Thoracic aorta (tissue), 2 donors: ENCODE measurements around the gene PARVA. TPM values are rescaled to one million over a fixed set of nuclear protein-coding genes. Genes with fewer than 3 reads are reported as not detected.

Experiments
- ATAC-seq: fragments of 150-250 bp; one replicate; pipeline ENCODE4 v1.8.0; 2017; ENCODE audit warnings: low read depth; ENCODE audit not compliant: insufficient number of reproducible peaks, low FRiP score
- DNase-seq: peaks from one replicate; pipeline ENCODE4 v3.0.0-alpha.2; 2020; ENCODE audit warnings: low spot score
- H3K27ac ChIP-seq, 2 donors: fragments of 200-600 bp; sonication (generic); 1 replicate in 1 of 2; 2 replicates in 1 of 2; pipeline ENCODE4 v1.5.1; 2016; ENCODE audit warnings: mild to moderate bottlenecking in 2 of 2, moderate library complexity in 2 of 2
- H3K27me3 ChIP-seq: fragments of 200-600 bp; sonication (generic); replicated peaks from 2 replicates; pipeline ENCODE4 v1.6.0; 2016; ENCODE audit warnings: mild to moderate bottlenecking; ENCODE audit not compliant: insufficient read depth
- H3K36me3 ChIP-seq: fragments of 200-600 bp; sonication (generic); one replicate; pipeline ENCODE4 v1.5.1; 2016
- H3K4me1 ChIP-seq, 2 donors: fragments of 200-600 bp; sonication (generic); 1 replicate in 1 of 2; 2 replicates in 1 of 2; pipeline versions ENCODE4 v1.5.1 to v1.6.0; 2016; ENCODE audit warnings: low read depth in 2 of 2, mild to moderate bottlenecking in 1 of 2; ENCODE audit not compliant: control insufficient read depth in 1 of 2
- H3K4me3 ChIP-seq: fragments of 200-600 bp; sonication (generic); 2 replicates; pipeline ENCODE4 v1.5.1; 2016; ENCODE audit warnings: mild to moderate bottlenecking
- H3K9me3 ChIP-seq: fragments of 200-600 bp; sonication (generic); 2 replicates; pipeline ENCODE4 v1.5.1; 2016
- total RNA-seq, 2 donors: library from RNA; depleted of rRNA; stranded (reverse); fragments of >200 nt; gene quantifications; one replicate each; pipeline versions ENCODE4 v1.1.0 to v1.2.3, GENCODE V29; 2016
- TF ChIP-seq, protein P1 (sequence below): fragments of 200-600 bp; sonication (generic); IDR thresholded peaks from one replicate; pipeline ENCODE4 v1.5.1; 2019; ENCODE audit warnings: antibody characterized with exemption

The PARVA gene
- total RNA-seq, 2 donors from 2014 or later: 96.7 to 99.7 TPM

- H3K9me3 ChIP-seq: no peaks in the 10 kb centered on the region
- DNase-seq (no peak), ATAC-seq (no peak)
- TF ChIP-seq, protein P1, sequence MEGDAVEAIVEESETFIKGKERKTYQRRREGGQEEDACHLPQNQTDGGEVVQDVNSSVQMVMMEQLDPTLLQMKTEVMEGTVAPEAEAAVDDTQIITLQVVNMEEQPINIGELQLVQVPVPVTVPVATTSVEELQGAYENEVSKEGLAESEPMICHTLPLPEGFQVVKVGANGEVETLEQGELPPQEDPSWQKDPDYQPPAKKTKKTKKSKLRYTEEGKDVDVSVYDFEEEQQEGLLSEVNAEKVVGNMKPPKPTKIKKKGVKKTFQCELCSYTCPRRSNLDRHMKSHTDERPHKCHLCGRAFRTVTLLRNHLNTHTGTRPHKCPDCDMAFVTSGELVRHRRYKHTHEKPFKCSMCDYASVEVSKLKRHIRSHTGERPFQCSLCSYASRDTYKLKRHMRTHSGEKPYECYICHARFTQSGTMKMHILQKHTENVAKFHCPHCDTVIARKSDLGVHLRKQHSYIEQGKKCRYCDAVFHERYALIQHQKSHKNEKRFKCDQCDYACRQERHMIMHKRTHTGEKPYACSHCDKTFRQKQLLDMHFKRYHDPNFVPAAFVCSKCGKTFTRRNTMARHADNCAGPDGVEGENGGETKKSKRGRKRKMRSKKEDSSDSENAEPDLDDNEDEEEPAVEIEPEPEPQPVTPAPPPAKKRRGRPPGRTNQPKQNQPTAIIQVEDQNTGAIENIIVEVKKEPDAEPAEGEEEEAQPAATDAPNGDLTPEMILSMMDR: no peak
- no peak overlapping the region for H3K4me3 ChIP-seq
- H3K4me1 ChIP-seq: peaks cover 22 to 39% of the 10 kb centered on the region in 2 donors
- H3K27me3 ChIP-seq: no peaks in the 10 kb centered on the region
- no peak overlapping the region for H3K27ac ChIP-seq
- H3K36me3 ChIP-seq: no peaks in the 10 kb centered on the region
These were observed 176.8 kb downstream of the PARVA start for GRCh38 chr11:12554122-12554521.

- peaks cover 22 to 42% of the 10 kb centered on the region in 2 donors for H3K4me1 ChIP-seq
- ATAC-seq (no peak), DNase-seq (no peak)
- no peaks in the 10 kb centered on the region for H3K36me3 ChIP-seq
- H3K9me3 ChIP-seq: no peaks in the 10 kb centered on the region
- TF ChIP-seq, protein P1: no peak
- no peak overlapping the region for H3K4me3 ChIP-seq
- no peaks in the 10 kb centered on the region for H3K27me3 ChIP-seq
- peak overlapping the region in 1 of 2 donors; percentile 13 for H3K27ac ChIP-seq
These were observed 178.8 kb downstream of the PARVA start for GRCh38 chr11:12556155-12556554.

DNA sequence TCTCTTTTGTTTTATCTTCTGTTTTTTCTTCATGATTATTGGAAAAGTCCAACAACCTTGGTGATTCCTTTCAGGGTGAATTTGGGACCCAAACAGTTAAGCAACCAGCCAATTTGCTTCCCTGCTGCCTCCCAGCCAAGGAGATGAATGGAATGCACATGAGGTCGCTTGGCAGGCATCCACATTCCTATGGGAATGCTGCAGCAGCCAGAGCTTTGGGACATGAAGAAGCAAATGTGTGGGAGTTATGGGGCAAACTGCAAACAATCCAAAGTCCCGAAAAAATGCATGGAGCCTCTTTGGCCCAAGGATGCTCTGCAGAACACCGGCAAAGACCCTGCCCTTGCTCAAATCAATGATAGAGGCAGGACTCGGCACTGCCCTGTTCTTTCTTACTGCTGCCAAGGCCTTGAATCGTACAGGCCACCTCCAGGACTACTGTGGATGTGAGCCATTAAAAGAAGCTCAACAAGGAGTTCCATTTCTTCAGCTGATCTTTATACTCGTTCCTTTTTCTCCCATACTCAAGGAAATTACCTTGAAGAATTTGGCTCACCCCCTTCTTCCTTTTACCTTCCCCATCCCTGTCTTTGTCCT is 179.5 kb downstream of the PARVA start:
- peak; percentile 44 for DNase-seq
- H3K27ac ChIP-seq: peak overlapping the region; percentile 13 to 27
- H3K27me3 ChIP-seq: no peaks in the 10 kb centered on the region
- H3K4me1 ChIP-seq: peaks cover 22 to 42% of the 10 kb centered on the region in 2 donors
- no peak for ATAC-seq
- peak overlapping the region; percentile 20 for H3K4me3 ChIP-seq
- H3K9me3 ChIP-seq: no peaks in the 10 kb centered on the region
- H3K36me3 ChIP-seq: no peaks in the 10 kb centered on the region
- TF ChIP-seq, protein P1: no peak

DNA sequence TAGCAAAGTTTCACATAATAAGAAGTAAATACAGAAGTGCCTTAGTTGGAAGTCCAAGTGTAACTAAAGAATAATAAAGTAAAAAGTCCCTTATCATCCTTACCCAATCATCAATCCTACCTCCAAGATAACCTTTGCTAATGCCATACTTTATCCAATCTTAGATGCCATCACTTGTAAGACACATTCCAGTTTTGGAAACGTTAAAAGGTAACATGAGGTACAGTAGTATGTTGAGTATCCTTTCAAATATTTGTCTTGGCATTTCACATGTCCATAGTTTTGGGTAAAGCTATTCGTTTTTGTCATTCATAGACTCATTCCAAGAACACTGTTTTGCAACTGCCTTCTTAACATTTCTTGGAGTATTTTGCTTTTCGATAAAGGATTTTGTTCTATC is 181.6 kb downstream of the PARVA start:
- Histone ChIP-seq H3K4me3 (no peak overlapping the region), H3K27me3 (no peaks in the 10 kb centered on the region), H3K27ac (no peak overlapping the region), H3K9me3 (no peaks in the 10 kb centered on the region), H3K36me3 (no peaks in the 10 kb centered on the region), H3K4me1 (peaks cover 18 to 30% of the 10 kb centered on the region in 2 donors)
- ATAC-seq: no peak
- no peak for DNase-seq
- TF ChIP-seq, protein P1: no peak

DNA sequence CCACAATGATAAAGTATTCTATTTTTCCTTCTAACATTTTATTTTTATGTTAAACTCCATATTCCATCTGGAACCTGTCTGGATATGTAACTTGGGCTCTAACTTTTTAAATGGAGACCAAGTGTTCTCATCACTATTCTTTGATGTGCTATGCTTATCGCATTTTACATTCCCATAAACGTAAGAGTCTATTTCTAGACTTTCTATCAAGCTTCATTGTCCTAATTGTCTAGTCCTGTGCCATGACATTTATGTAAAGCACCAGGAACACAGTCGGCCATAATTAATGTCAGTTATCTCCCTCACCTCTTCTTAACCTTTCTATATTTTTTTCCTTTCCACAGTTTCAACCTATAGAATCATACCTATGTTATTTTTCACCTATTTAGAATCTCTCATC is 183.0 kb downstream of the PARVA start:
- Histone ChIP-seq H3K4me3 (no peak overlapping the region), H3K4me1 (peaks cover 18 to 30% of the 10 kb centered on the region in 2 donors), H3K27me3 (no peaks in the 10 kb centered on the region), H3K36me3 (no peaks in the 10 kb centered on the region), H3K27ac (no peak overlapping the region), H3K9me3 (no peaks in the 10 kb centered on the region)
- ATAC-seq: no peak
- no peak for DNase-seq
- TF ChIP-seq, protein P1: no peak
